HepG2 (cell line): ENCODE results near the gene PLK4. TPM values are rescaled to one million over a fixed set of nuclear protein-coding genes. Genes with fewer than 3 reads are reported as not detected.

ENCODE experiments used
- HBP1 ChIP-seq: IDR thresholded peaks from 2 replicates; pipeline ENCODE4 v1.6.1; 2016; ENCODE audit warnings: low read depth, control low read depth
- IKZF4 ChIP-seq: sonication (generic); formaldehyde crosslinking; IDR thresholded peaks from 2 replicates; pipeline ENCODE4 v1.5.1; 2020; ENCODE audit warnings: borderline replicate concordance, mild to moderate bottlenecking, low read depth, missing genetic modification reagents; ENCODE audit errors: not compliant biosample characterization
- KDM2A ChIP-seq: sonication (generic); formaldehyde crosslinking; IDR thresholded peaks from 2 replicates; pipeline ENCODE4 v1.4.0; 2020; ENCODE audit warnings: low read depth, missing genetic modification reagents, borderline replicate concordance
- KDM5B ChIP-seq: sonication (generic); formaldehyde crosslinking; IDR thresholded peaks from 2 replicates; pipeline ENCODE4 v1.4.0; 2020; ENCODE audit warnings: missing genetic modification reagents, mild to moderate bottlenecking, borderline replicate concordance
- KLF9 ChIP-seq: IDR thresholded peaks from 2 replicates; pipeline ENCODE4 v1.6.1; 2016; ENCODE audit warnings: low read depth
- MED1 ChIP-seq: sonication (generic); formaldehyde crosslinking; IDR thresholded peaks from 2 replicates; pipeline ENCODE4 v1.4.0; 2020; ENCODE audit warnings: missing genetic modification reagents
- MED13 ChIP-seq: sonication (generic); formaldehyde crosslinking; IDR thresholded peaks from 2 replicates; pipeline ENCODE4 v1.5.0; 2020; ENCODE audit warnings: missing genetic modification reagents
- MIER3 ChIP-seq: IDR thresholded peaks from 2 replicates; pipeline ENCODE4 v1.6.1; 2016; ENCODE audit warnings: missing compliant biosample characterization, borderline replicate concordance
- NCOA1 ChIP-seq: sonication (generic); formaldehyde crosslinking; IDR thresholded peaks from 2 replicates; pipeline ENCODE4 v1.9.0; 2021; ENCODE audit warnings: missing genetic modification reagents
- NKX3-1 ChIP-seq: sonication (generic); formaldehyde crosslinking; IDR thresholded peaks from 2 replicates; pipeline ENCODE4 v1.5.0; 2020; ENCODE audit warnings: missing genetic modification reagents
- ONECUT2 ChIP-seq: sonication (generic); formaldehyde crosslinking; IDR thresholded peaks from 2 replicates; pipeline ENCODE4 v1.4.0; 2020; ENCODE audit warnings: missing genetic modification reagents
- SP1 ChIP-seq, 2 experiments: fragments of 450-650 bp in 1 of 2; sonication (generic) in 1 of 2; formaldehyde crosslinking in 1 of 2; IDR thresholded peaks; 2 replicates each; pipeline versions ENCODE4 v1.4.0 to v1.6.1; 2016 to 2020; ENCODE audit warnings: missing genetic modification reagents in 1 of 2
- ZBTB25 ChIP-seq: IDR thresholded peaks from 2 replicates; pipeline ENCODE4 v1.6.1; 2018; ENCODE audit warnings: missing genetic modification reagents
- ZBTB38 ChIP-seq: sonication (generic); formaldehyde crosslinking; IDR thresholded peaks from 2 replicates; pipeline ENCODE4 v1.5.1; 2020; ENCODE audit warnings: mild to moderate bottlenecking, missing genetic modification reagents
- ZFP62 ChIP-seq: sonication (generic); formaldehyde crosslinking; IDR thresholded peaks from 2 replicates; pipeline ENCODE4 v1.4.0; 2020; ENCODE audit warnings: missing genetic modification reagents
- ZNF143 ChIP-seq: sonication (generic); formaldehyde crosslinking; IDR thresholded peaks from 2 replicates; pipeline ENCODE4 v1.4.0; 2020; ENCODE audit warnings: missing genetic modification reagents
- ZNF292 ChIP-seq: sonication (generic); formaldehyde crosslinking; IDR thresholded peaks from 2 replicates; pipeline ENCODE4 v1.8.1; 2022; ENCODE audit warnings: mild to moderate bottlenecking, low read depth, missing genetic modification reagents, borderline replicate concordance
- ZNF44 ChIP-seq: sonication (generic); formaldehyde crosslinking; IDR thresholded peaks from 2 replicates; pipeline ENCODE4 v1.5.1; 2020; ENCODE audit warnings: mild to moderate bottlenecking, missing genetic modification reagents
- ZNF446 ChIP-seq: sonication (generic); formaldehyde crosslinking; IDR thresholded peaks from 2 replicates; pipeline ENCODE4 v1.5.0; 2020; ENCODE audit warnings: mild to moderate bottlenecking, missing genetic modification reagents
- ZNF546 ChIP-seq: sonication (generic); formaldehyde crosslinking; conservative IDR thresholded peaks from 2 replicates; pipeline ENCODE4 v1.8.1; 2023; ENCODE audit warnings: mild to moderate bottlenecking, missing genetic modification reagents
- ZNF605 ChIP-seq: sonication (generic); formaldehyde crosslinking; IDR thresholded peaks from 2 replicates; pipeline ENCODE4 v1.8.0; 2022; ENCODE audit warnings: mild to moderate bottlenecking, missing genetic modification reagents
- ZNF678 ChIP-seq: sonication (generic); formaldehyde crosslinking; IDR thresholded peaks from 2 replicates; pipeline ENCODE4 v1.4.0; 2020; ENCODE audit warnings: mild to moderate bottlenecking, missing genetic modification reagents
- ZNF709 ChIP-seq: sonication (generic); formaldehyde crosslinking; IDR thresholded peaks from 2 replicates; pipeline ENCODE4 v1.5.0; 2020; ENCODE audit warnings: mild to moderate bottlenecking, missing genetic modification reagents
- polyA plus RNA-seq, 8 experiments: library from polyadenylated mRNA; depleted of rRNA in 3 of 8; stranded (reverse) in 7 of 8; unstranded in 1 of 8; fragments of >200 nt; fragmentation: Illumina TruSeq in 4 of 8; extraction: Trizol in 4 of 8; gene quantifications; 2 replicates each; pipeline versions ENCODE4 v1.2.1 to v1.2.3, GENCODE V29; 2011 to 2016; ENCODE audit warnings: low read depth in 4 of 8, missing spikeins in 1 of 8, mixed read lengths in 1 of 8; ENCODE audit not compliant: insufficient read depth in 1 of 8
- total RNA-seq, 5 experiments: library from RNA; depleted of rRNA; stranded (reverse); fragments of >200 nt; fragmentation: Illumina TruSeq; extraction: Trizol; gene quantifications; 2 replicates each; pipeline ENCODE4 v1.2.3, GENCODE V29; 2016; ENCODE audit warnings: low read depth in 1 of 5
- TF ChIP-seq, protein P1 (sequence below): sonication (generic); formaldehyde crosslinking; IDR thresholded peaks from 2 replicates; pipeline ENCODE4 v1.8.0; 2022; ENCODE audit warnings: mild to moderate bottlenecking, missing genetic modification reagents, borderline replicate concordance
- TF ChIP-seq, protein P2 (sequence below): sonication (generic); formaldehyde crosslinking; IDR thresholded peaks from 2 replicates; pipeline ENCODE4 v1.4.0; 2020; ENCODE audit warnings: mild to moderate bottlenecking, missing genetic modification reagents

Gene PLK4
- total and polyA plus RNA-seq, 2 of the 13 experiments (the other 11 are each of a cell fraction or from before 2014, with no cell fraction given): 22.4 to 46.1 TPM

GRCh38 chr4:127880763-127881562 is at the start of gene PLK4 (continued):
- TF ChIP-seq ZNF605 (CRISPR knock-in tag) (peak; percentile 92), ZNF546 (CRISPR knock-in tag) (0 out of 2 replicates have a peak, but pooled peaks have one; percentile 6), ZNF292 (CRISPR knock-in tag) (0 out of 2 replicates have a peak, but pooled peaks have one; percentile 27), KDM5B (CRISPR knock-in tag) (peak; percentile 92), ONECUT2 (no peak), KLF9 (no peak), ZFP62 (CRISPR knock-in tag) (no peak), MIER3 (CRISPR knock-in tag) (0 out of 2 replicates have a peak, but pooled peaks have one; percentile 40), ZNF446 (CRISPR knock-in tag) (peak; percentile 84; the same call in 1 of the 2 replicates), KDM2A (CRISPR knock-in tag) (peak; percentile 31; the same call in 1 of the 2 replicates), MED1 (CRISPR knock-in tag) (0 out of 2 replicates have a peak, but pooled peaks have one; percentile 23), MED13 (CRISPR knock-in tag) (0 out of 2 replicates have a peak, but pooled peaks have one; percentile 31), HBP1 (peak; percentile 95), NKX3-1 (CRISPR knock-in tag) (0 out of 2 replicates have a peak, but pooled peaks have one; percentile 58), ZBTB25 (CRISPR knock-in tag) (peak; percentile 1; the same call in 1 of the 2 replicates), ZNF143 (CRISPR knock-in tag) (0 out of 2 replicates have a peak, but pooled peaks have one; percentile 20), ZBTB38 (CRISPR knock-in tag) (no peak), ZNF44 (CRISPR knock-in tag) (0 out of 2 replicates have a peak, but pooled peaks have one; percentile 75), NCOA1 (CRISPR knock-in tag) (peak; percentile 91; the same call in 1 of the 2 replicates), ZNF709 (CRISPR knock-in tag) (peak; percentile 59; the same call in 1 of the 2 replicates), ZNF678 (CRISPR knock-in tag) (peak; percentile 36; the same call in 1 of the 2 replicates), SP1 (IDR thresholded peaks at IDR 0.05) (no peak), SP1 (CRISPR knock-in tag; IDR thresholded peaks at IDR 0.05) (peak; percentile 26), IKZF4 (no peak)
- TF ChIP-seq, protein P1, sequence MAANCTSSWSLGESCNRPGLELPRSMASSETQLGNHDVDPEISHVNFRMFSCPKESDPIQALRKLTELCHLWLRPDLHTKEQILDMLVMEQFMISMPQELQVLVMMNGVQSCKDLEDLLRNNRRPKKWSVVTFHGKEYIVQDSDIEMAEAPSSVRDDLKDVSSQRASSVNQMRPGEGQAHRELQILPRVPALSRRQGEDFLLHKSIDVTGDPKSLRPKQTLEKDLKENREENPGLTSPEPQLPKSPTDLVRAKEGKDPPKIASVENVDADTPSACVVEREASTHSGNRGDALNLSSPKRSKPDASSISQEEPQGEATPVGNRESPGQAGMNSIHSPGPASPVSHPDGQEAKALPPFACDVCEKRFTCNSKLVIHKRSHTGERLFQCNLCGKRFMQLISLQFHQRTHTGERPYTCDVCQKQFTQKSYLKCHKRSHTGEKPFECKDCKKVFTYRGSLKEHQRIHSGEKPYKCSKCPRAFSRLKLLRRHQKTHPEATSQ (CRISPR knock-in tag): 0 out of 2 replicates have a peak, but pooled peaks have one; percentile 61
- TF ChIP-seq, protein P2, sequence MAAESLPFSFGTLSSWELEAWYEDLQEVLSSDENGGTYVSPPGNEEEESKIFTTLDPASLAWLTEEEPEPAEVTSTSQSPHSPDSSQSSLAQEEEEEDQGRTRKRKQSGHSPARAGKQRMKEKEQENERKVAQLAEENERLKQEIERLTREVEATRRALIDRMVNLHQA: peak; percentile 31; the same call in 1 of the 2 replicates
